SK-N-SH (cell line): ENCODE measurements around the gene TEN1. TPM values are rescaled to one million over a fixed set of nuclear protein-coding genes. Genes with fewer than 3 reads are reported as not detected.

Experiments
- CTCF ChIA-PET: fragments of 300-600, 350-600 bp; formaldehyde crosslinking; extraction: SDS; loops from one replicate; lab custom pipeline; 2021; lab: Yijun Ruan, JAX
- POLR2A ChIA-PET: fragments of 350-600 bp; sonication (Branson Sonifier 250); formaldehyde crosslinking; extraction: SDS; loops from one replicate; lab custom pipeline; 2020; ENCODE audit warnings: antibody characterized with exemption, inconsistent platforms; lab: Yijun Ruan, JAX
- DNase-seq: peaks from one replicate; pipeline ENCODE4 v3.0.0; 2012
- H2AFZ ChIP-seq: fragments of 200-600 bp; sonication (generic); 2 replicates; pipeline ENCODE4 v1.8.1; 2016; ENCODE audit warnings: antibody characterized with exemption, mild to moderate bottlenecking, low read depth
- H3F3A ChIP-seq: fragments of 200-600 bp; sonication (generic); replicated peaks from 2 replicates; pipeline ENCODE3; 2016; ENCODE audit warnings: antibody characterized with exemption, mild to moderate bottlenecking; ENCODE audit not compliant: insufficient read depth
- H3K27ac ChIP-seq, 2 experiments: fragments of 200-500 bp in 1 of 2; fragments of 200-600 bp in 1 of 2; sonication (Bioruptor generic) in 1 of 2; sonication (generic), shearing (Covaris generic) in 1 of 2; 2 replicates each; pipeline versions ENCODE4 v1.5.1 to v1.6.1; 2014 to 2016; ENCODE audit warnings: low read depth in 2 of 2, inconsistent platforms in 1 of 2, low read length in 1 of 2, mild to moderate bottlenecking in 1 of 2, mixed read lengths in 1 of 2
- H3K27me3 ChIP-seq: fragments of 200-600 bp; sonication (generic), shearing (Covaris generic); 2 replicates; pipeline ENCODE4 v1.6.1; 2016; ENCODE audit warnings: mixed run types; ENCODE audit not compliant: insufficient read depth
- H3K36me3 ChIP-seq, 2 experiments: fragments of 200-500 bp in 1 of 2; fragments of 200-600 bp in 1 of 2; sonication (Bioruptor generic) in 1 of 2; sonication (generic) in 1 of 2; replicated peaks in 1 of 2; 2 replicates each; pipeline versions ENCODE3 to v1.5.1; 2014 to 2016; ENCODE audit warnings: low read length in 1 of 2, mild to moderate bottlenecking in 1 of 2; ENCODE audit not compliant: insufficient read depth in 2 of 2, control insufficient read depth in 1 of 2
- H3K4me1 ChIP-seq, 2 experiments: fragments of 200-500 bp in 1 of 2; fragments of 200-600 bp in 1 of 2; sonication (Bioruptor generic) in 1 of 2; sonication (generic), shearing (Covaris generic) in 1 of 2; 2 replicates each; pipeline versions ENCODE4 v1.5.1 to v1.6.1; 2014 to 2016; ENCODE audit warnings: low read depth in 1 of 2, low read length in 1 of 2, mixed run types in 1 of 2; ENCODE audit not compliant: insufficient read depth in 2 of 2, control insufficient read depth in 1 of 2
- H3K4me2 ChIP-seq: fragments of 200-600 bp; sonication (generic), shearing (Covaris generic); 2 replicates; pipeline ENCODE4 v1.6.1; 2017; ENCODE audit warnings: mixed run types
- H3K4me3 ChIP-seq, 2 experiments: fragments of 200-500 bp in 1 of 2; fragments of 200-600 bp in 1 of 2; sonication (Bioruptor generic) in 1 of 2; sonication (generic), shearing (Covaris generic) in 1 of 2; 2 replicates each; pipeline versions ENCODE4 v1.5.1 to v1.8.1; 2014 to 2016; ENCODE audit warnings: low read depth in 2 of 2, inconsistent platforms in 1 of 2, low read length in 1 of 2, mild to moderate bottlenecking in 1 of 2, mixed read lengths in 1 of 2, moderate library complexity in 1 of 2
- H3K79me2 ChIP-seq: fragments of 200-600 bp; sonication (generic); 2 replicates; pipeline ENCODE4 v1.8.1; 2017; ENCODE audit warnings: mild to moderate bottlenecking; ENCODE audit not compliant: insufficient read depth
- H3K9ac ChIP-seq: fragments of 200-600 bp; sonication (generic); 2 replicates; pipeline ENCODE4 v1.6.1; 2017; ENCODE audit warnings: mixed run types
- H3K9me2 ChIP-seq: fragments of 200-600 bp; sonication (generic); 2 replicates; pipeline ENCODE4 v1.6.1; 2017; ENCODE audit warnings: mixed run types
- H3K9me3 ChIP-seq: fragments of 200-600 bp; sonication (generic); 2 replicates; pipeline ENCODE4 v1.6.1; 2017; ENCODE audit warnings: mixed run types, mild to moderate bottlenecking, moderate library complexity
- H4K20me1 ChIP-seq: fragments of 200-600 bp; sonication (generic); 2 replicates; pipeline ENCODE4 v1.6.1; 2017; ENCODE audit warnings: mild to moderate bottlenecking, mixed run types; ENCODE audit not compliant: insufficient read depth
- EZH2phosphoT487 ChIP-seq: fragments of 200-600 bp; sonication (generic); IDR thresholded peaks from 2 replicates; pipeline ENCODE4 v1.6.1; 2017; ENCODE audit warnings: low read depth, mixed run types, mild to moderate bottlenecking, antibody characterized with exemption, moderate library complexity, borderline replicate concordance
- FOSL2 ChIP-seq: IDR thresholded peaks from 2 replicates; pipeline ENCODE4 v1.4.0; 2012; ENCODE audit warnings: low read depth, mild to moderate bottlenecking, moderate library complexity, borderline replicate concordance
- MEF2A ChIP-seq: IDR thresholded peaks from 2 replicates; pipeline ENCODE4 v1.4.0; 2012; ENCODE audit warnings: low read depth, borderline replicate concordance
- MXI1 ChIP-seq: IDR thresholded peaks from 2 replicates; pipeline ENCODE4 v1.6.1; 2012; ENCODE audit warnings: mild to moderate bottlenecking, low read depth, low read length, improper control_type of control experiment
- NFIC ChIP-seq: IDR thresholded peaks from 2 replicates; pipeline ENCODE4 v1.4.0; 2012; ENCODE audit warnings: borderline replicate concordance
- NRF1 ChIP-seq: IDR thresholded peaks from 2 replicates; pipeline ENCODE4 v1.6.1; 2012; ENCODE audit warnings: low read depth, mild to moderate bottlenecking, low read length
- POLR2AphosphoS5 ChIP-seq: IDR thresholded peaks from 2 replicates; pipeline ENCODE4 v1.6.1; 2012; ENCODE audit warnings: low read depth, low read length
- RCOR1 ChIP-seq: fragments of 150-350 bp; IDR thresholded peaks from 2 replicates; pipeline ENCODE4 v1.6.1; 2017; ENCODE audit warnings: antibody characterized with exemption, low read length
- RXRA ChIP-seq: IDR thresholded peaks from 2 replicates; pipeline ENCODE4 v1.4.0; 2012; ENCODE audit warnings: low read depth, mild to moderate bottlenecking, borderline replicate concordance
- SIN3A ChIP-seq: IDR thresholded peaks from 2 replicates; pipeline ENCODE4 v1.6.1; 2012; ENCODE audit warnings: low read depth, mild to moderate bottlenecking, low read length, moderate library complexity, borderline replicate concordance
- SMC3 ChIP-seq: IDR thresholded peaks from 2 replicates; pipeline ENCODE4 v1.6.1; 2012; ENCODE audit warnings: low read depth, low read length, improper control_type of control experiment
- TCF12 ChIP-seq: IDR thresholded peaks from 2 replicates; pipeline ENCODE4 v1.4.0; 2012
- TEAD4 ChIP-seq: IDR thresholded peaks from 2 replicates; pipeline ENCODE4 v1.4.0; 2012; ENCODE audit warnings: mild to moderate bottlenecking, borderline replicate concordance; ENCODE audit not compliant: insufficient read depth
- YY1 ChIP-seq: IDR thresholded peaks from 2 replicates; pipeline ENCODE4 v1.4.0; 2012; ENCODE audit warnings: low read depth, mild to moderate bottlenecking
- WGBS: methylation state at CpG from one replicate; pipeline ENCODE4 v1.1.6; 2017; ENCODE audit warnings: low lambda C conversion rate; 5-methylcytosine and 5-hydroxymethylcytosine counted together
- polyA plus RNA-seq, 3 experiments: library from polyadenylated mRNA; depleted of rRNA; stranded (reverse); fragments of >200 nt; gene quantifications; 2 replicates each; pipeline ENCODE4 v1.2.3, GENCODE V29; 2012
- TF ChIP-seq, protein P1 (sequence below): IDR thresholded peaks from 2 replicates; pipeline ENCODE4 v1.4.0; 2012; ENCODE audit warnings: low read depth, borderline replicate concordance
- TF ChIP-seq, protein P2 (sequence below): IDR thresholded peaks from 2 replicates; pipeline ENCODE4 v1.4.0; 2012; ENCODE audit warnings: low read depth, borderline replicate concordance
- TF ChIP-seq, protein P3 (sequence below): fragments of 150-350 bp; IDR thresholded peaks from 2 replicates; pipeline ENCODE4 v1.6.1; 2016; ENCODE audit warnings: mild to moderate bottlenecking, low read depth, low read length
- TF ChIP-seq, protein P4 (sequence below): fragments of 200-600 bp; sonication (generic); IDR thresholded peaks from 2 replicates; pipeline ENCODE4 v1.6.1; 2017; ENCODE audit warnings: antibody characterized with exemption, mild to moderate bottlenecking, moderate library complexity
- TF ChIP-seq, protein P5 (sequence below): fragments of 150-350 bp; IDR thresholded peaks from 2 replicates; pipeline ENCODE4 v1.6.1; 2017; ENCODE audit warnings: antibody characterized with exemption, low read length, low read depth, borderline replicate concordance
- TF ChIP-seq, protein P6 (sequence below): IDR thresholded peaks from 2 replicates; pipeline ENCODE4 v1.4.0; 2012; ENCODE audit warnings: low read depth
- TF ChIP-seq, protein P7 (sequence below): IDR thresholded peaks from 2 replicates; pipeline ENCODE4; 2012

The TEN1 gene
- polyA plus RNA-seq, 1 of the 3 experiments (the other 2 are of a cell fraction): 33.6 TPM

DNA sequence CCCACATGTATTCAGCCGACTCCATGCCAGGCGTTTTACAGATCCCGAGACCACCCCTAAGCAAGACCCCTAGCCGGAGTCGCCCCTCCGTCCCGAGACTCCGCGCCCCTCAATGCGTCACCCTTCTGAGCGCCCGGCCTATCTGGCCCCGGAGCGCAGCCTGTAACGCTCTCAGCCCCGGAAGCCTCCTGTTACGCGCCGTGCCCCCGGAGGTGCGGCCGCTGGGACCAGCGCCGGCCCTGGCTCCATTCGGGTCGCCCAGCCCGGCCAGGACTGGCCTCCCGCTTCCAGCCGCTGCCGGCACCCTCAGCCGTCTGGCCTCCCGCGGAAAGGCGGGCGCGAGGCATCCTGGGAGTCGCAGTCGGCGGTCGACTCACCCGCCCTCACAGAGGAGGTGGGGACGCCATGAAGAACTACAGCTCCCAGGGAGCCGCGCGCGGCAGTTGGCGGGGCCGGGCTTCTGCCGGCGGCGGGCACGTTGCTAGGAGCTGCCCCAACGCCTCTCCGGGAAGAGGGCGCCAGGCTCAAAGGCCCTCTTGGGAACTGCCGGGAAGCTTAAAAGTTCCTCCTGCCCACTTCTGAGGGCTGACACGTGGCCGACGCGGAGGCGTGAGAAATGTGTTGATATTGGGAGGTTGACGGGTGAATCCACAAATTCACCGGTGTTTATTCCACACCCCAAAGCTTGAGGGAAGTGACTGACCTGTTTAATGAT, 38.2 kb upstream of the TEN1 start, which contains the start of gene FBF1:
TSS of gene FBF1 (minus strand) at position 316 of the 715 bp plus-strand sequence. CDS start 2,893 bp downstream, outside the sequence.
- Histone ChIP-seq H3K4me2 (peak within 1 kb of the TSS; percentile 91), H3K9ac (peak within 1 kb of the TSS; percentile 92), H3K9me3 (no peaks in the 10 kb centered on the region), H4K20me1 (no peaks in the 10 kb centered on the region), H2AFZ (peak within 1 kb of the TSS; percentile 89; the same call in 1 of the 2 replicates), H3K9me2 (no peaks in the 10 kb centered on the region), H3K27me3 (no peaks in the 10 kb centered on the region), H3K27ac (peak within 1 kb of the TSS; percentile 54 to 62), H3K79me2 (peaks cover 5% of the 10 kb centered on the region; the same call in 1 of the 2 replicates), H3K4me3 (peak within 1 kb of the TSS; percentile 71 to 91), H3K36me3 (peaks cover 9 to 30% of the 10 kb centered on the region in 2 experiments), H3K4me1 (peaks cover 0 to 8% of the 10 kb centered on the region in 2 experiments; a peak in 1 of 4 replicates), H3F3A (peaks cover 14% of the 10 kb centered on the region)
- under 1% methylated on average over 61 of the region's 63 CpGs for WGBS
- DNase-seq: peak; percentile 100
- CTCF ChIA-PET: interaction anchor here (0.9 to 2.5 kb wide), 9 partner anchors 9 to 138 kb away, joined by 3 to 10 read pairs (median 4); partner anchors contain the start of genes CDK3, MRPL38 and ZACN
- POLR2A ChIA-PET: interaction anchor here (0.5 to 1.3 kb wide), 4 partner anchors 13 to 360 kb away, joined by 3 to 6 read pairs (median 4); partner anchors contain the start of genes ACOX1 and TEN1
- TF ChIP-seq SMC3: no peak
- TF ChIP-seq MXI1: peak; percentile 100
- TF ChIP-seq, protein P1, sequence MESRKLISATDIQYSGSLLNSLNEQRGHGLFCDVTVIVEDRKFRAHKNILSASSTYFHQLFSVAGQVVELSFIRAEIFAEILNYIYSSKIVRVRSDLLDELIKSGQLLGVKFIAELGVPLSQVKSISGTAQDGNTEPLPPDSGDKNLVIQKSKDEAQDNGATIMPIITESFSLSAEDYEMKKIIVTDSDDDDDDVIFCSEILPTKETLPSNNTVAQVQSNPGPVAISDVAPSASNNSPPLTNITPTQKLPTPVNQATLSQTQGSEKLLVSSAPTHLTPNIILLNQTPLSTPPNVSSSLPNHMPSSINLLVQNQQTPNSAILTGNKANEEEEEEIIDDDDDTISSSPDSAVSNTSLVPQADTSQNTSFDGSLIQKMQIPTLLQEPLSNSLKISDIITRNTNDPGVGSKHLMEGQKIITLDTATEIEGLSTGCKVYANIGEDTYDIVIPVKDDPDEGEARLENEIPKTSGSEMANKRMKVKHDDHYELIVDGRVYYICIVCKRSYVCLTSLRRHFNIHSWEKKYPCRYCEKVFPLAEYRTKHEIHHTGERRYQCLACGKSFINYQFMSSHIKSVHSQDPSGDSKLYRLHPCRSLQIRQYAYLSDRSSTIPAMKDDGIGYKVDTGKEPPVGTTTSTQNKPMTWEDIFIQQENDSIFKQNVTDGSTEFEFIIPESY: peak; percentile 62; the same call in 1 of the 2 replicates
- TF ChIP-seq EZH2phosphoT487: no peak
- TF ChIP-seq FOSL2: peak; percentile 37; the same call in 1 of the 2 replicates
- peak; percentile 77 for TF ChIP-seq YY1
- no peak for TF ChIP-seq RXRA
- TF ChIP-seq, protein P2, sequence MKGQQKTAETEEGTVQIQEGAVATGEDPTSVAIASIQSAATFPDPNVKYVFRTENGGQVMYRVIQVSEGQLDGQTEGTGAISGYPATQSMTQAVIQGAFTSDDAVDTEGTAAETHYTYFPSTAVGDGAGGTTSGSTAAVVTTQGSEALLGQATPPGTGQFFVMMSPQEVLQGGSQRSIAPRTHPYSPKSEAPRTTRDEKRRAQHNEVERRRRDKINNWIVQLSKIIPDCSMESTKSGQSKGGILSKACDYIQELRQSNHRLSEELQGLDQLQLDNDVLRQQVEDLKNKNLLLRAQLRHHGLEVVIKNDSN: peak; percentile 42; the same call in 1 of the 2 replicates
- TF ChIP-seq TEAD4: no peak
- TF ChIP-seq NFIC: no peak
- TF ChIP-seq, protein P3, sequence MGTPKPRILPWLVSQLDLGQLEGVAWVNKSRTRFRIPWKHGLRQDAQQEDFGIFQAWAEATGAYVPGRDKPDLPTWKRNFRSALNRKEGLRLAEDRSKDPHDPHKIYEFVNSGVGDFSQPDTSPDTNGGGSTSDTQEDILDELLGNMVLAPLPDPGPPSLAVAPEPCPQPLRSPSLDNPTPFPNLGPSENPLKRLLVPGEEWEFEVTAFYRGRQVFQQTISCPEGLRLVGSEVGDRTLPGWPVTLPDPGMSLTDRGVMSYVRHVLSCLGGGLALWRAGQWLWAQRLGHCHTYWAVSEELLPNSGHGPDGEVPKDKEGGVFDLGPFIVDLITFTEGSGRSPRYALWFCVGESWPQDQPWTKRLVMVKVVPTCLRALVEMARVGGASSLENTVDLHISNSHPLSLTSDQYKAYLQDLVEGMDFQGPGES: no peak
- TF ChIP-seq, protein P4, sequence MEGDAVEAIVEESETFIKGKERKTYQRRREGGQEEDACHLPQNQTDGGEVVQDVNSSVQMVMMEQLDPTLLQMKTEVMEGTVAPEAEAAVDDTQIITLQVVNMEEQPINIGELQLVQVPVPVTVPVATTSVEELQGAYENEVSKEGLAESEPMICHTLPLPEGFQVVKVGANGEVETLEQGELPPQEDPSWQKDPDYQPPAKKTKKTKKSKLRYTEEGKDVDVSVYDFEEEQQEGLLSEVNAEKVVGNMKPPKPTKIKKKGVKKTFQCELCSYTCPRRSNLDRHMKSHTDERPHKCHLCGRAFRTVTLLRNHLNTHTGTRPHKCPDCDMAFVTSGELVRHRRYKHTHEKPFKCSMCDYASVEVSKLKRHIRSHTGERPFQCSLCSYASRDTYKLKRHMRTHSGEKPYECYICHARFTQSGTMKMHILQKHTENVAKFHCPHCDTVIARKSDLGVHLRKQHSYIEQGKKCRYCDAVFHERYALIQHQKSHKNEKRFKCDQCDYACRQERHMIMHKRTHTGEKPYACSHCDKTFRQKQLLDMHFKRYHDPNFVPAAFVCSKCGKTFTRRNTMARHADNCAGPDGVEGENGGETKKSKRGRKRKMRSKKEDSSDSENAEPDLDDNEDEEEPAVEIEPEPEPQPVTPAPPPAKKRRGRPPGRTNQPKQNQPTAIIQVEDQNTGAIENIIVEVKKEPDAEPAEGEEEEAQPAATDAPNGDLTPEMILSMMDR: 0 out of 2 replicates have a peak, but pooled peaks have one; percentile 13
- TF ChIP-seq POLR2AphosphoS5: peak; percentile 98
- TF ChIP-seq SIN3A: peak; percentile 100
- no peak; the same call in 1 of the 2 replicates for TF ChIP-seq TCF12
- TF ChIP-seq, protein P5, sequence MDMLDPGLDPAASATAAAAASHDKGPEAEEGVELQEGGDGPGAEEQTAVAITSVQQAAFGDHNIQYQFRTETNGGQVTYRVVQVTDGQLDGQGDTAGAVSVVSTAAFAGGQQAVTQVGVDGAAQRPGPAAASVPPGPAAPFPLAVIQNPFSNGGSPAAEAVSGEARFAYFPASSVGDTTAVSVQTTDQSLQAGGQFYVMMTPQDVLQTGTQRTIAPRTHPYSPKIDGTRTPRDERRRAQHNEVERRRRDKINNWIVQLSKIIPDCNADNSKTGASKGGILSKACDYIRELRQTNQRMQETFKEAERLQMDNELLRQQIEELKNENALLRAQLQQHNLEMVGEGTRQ: no peak
- no peak for TF ChIP-seq RCOR1
- TF ChIP-seq, protein P6, sequence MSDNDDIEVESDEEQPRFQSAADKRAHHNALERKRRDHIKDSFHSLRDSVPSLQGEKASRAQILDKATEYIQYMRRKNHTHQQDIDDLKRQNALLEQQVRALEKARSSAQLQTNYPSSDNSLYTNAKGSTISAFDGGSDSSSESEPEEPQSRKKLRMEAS: peak; percentile 99
- no peak for TF ChIP-seq NRF1
- TF ChIP-seq MEF2A: no peak
- TF ChIP-seq, protein P7, sequence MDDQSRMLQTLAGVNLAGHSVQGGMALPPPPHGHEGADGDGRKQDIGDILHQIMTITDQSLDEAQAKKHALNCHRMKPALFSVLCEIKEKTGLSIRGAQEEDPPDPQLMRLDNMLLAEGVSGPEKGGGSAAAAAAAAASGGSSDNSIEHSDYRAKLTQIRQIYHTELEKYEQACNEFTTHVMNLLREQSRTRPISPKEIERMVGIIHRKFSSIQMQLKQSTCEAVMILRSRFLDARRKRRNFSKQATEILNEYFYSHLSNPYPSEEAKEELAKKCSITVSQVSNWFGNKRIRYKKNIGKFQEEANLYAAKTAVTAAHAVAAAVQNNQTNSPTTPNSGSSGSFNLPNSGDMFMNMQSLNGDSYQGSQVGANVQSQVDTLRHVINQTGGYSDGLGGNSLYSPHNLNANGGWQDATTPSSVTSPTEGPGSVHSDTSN: peak; percentile 20; the same call in 1 of the 2 replicates
